GM04504 (cell line): Measurements from ENCODE around the gene DLK2.

Experiments used
- DNase-seq: peaks from one replicate; pipeline ENCODE4 v3.0.0-alpha.2; 2012; ENCODE audit warnings: low read depth

DLK2 gene

DNA sequence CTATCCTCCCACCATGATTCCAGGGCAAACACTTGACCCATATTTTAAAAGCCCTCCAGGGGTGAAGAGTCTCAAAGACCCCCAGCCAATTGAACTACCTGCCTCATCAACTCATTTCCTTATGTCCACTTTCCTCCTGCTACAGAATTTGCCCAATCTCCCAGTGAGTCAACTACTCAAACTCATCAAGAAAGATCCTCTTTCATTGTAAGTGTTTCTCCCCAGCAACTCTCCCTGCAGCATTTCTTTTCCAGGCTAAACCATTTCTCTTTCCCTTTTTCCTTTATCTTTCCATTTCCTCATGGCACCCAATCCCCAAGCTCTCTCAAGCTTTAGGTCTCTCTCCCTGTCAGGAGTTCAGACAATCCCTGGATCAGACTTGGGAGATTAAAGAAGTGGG, 1.5 kb downstream of the DLK2 start:
- no peak for DNase-seq

DNA sequence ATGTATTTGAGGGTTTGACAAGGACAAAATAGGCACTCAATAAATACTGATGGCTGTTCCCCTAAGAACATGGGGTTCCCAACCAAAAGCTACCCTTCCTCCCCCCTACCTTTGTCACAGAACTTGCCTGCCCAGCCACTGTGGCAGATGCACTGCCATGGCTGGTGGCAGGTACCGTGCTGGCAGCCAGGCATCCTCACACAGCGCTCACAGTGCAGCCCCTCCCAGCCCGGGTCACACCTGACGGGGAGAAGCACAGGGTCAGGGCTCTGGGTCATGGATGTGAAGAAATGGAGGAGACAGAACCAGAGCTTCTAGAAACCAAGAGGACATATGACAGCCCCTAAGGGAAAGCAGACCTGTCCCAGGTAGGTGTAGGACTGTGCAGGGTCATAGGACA, 2.5 kb downstream of the DLK2 start:
- no peak for DNase-seq

DNA sequence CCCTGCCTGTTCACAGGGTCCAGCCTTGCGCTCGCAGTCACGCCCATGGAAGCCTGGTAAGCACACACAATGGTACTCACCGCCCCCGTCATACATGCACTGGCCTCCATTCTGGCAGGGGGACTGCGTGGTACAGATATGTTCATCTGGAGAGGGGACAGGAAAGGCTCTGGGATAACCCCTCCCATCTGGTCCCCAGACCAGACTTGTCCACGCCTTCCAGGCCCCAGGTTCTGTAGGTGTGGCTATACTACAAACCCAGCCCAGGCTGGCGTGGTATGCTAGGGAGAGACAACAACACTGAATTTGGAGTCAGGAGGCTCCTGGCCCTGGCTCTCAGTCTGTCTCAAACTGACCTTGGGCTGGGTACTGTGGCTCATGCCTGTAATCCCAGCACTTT, 3.4 kb downstream of the DLK2 start:
- no peak for DNase-seq

DNA sequence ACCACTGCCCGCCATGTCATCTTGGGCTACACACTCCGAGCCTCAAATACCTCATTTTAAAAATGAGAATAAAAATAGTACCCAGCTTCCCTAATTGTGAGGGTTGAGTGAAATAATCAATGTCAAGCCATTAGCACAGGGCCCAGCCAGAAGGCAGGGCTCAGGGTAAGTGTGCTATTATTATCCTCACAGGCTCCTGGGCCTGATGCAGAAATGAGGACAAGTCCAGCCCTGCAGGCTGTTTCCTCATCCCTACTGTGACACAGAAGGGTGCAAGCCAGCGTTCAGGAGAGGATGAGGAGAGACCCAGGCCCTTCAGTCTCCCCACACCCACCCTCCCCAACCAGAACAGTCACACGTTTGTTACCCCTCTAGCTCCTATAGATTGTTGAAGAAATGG, 4.0 kb downstream of the DLK2 start:
- no peak for DNase-seq

DNA sequence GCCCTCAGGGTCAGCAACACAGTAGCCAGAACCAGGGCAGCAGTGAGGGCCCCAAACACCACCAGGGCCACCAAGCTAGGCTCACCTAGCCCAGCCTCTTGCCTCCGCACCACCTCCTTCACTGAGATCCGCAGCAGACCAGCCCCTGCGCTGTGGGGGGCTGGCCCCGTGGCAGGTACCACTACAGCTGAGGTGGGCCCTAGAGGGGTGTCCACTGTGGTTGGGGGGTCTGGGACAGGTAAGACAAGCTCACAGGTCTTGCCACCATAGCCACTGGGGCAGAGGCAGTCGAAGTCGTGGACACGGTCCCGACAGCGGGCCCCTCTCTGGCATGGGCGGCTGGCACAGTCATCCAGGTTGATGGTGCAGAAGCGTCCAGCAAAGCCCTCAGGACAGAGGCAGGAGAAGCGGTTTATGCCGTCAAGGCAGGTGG, 4.6 kb downstream of the DLK2 start:
- no peak for DNase-seq

DNA sequence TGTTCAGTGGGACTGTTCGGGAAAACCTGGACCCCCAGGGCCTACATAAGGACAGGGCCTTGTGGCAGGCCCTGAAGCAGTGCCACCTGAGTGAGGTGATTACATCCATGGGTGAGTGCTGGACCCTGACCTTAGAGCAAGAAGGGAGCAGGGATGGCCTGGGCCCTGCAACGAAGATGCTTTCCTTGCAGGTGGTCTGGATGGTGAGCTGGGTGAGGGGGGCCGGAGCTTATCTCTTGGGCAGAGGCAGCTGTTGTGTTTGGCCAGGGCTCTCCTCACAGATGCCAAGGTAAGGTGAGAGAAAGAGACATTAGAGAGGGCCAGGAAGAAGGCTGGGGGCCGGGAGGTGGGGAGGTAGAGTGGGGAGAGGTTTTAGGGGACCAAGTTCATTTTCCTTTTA, 6.4 kb downstream of the DLK2 start:
- no peak for DNase-seq

DNA sequence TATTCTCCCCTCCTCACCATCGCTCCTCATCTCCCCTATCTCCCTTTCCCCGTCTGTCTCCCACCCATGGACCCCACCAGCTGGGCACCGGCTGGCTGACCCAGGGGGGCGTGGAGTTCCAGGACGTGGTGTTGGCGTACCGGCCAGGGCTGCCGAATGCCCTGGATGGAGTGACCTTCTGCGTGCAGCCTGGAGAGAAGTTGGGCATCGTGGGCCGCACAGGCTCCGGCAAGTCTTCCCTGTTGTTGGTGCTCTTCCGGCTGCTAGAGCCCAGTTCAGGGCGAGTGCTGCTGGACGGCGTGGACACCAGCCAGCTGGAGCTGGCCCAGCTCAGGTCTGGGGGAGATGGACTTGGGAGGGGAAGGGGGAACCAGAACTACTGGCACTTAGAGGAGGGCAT, 7.7 kb downstream of the DLK2 start:
- DNase-seq: no peak

DNA sequence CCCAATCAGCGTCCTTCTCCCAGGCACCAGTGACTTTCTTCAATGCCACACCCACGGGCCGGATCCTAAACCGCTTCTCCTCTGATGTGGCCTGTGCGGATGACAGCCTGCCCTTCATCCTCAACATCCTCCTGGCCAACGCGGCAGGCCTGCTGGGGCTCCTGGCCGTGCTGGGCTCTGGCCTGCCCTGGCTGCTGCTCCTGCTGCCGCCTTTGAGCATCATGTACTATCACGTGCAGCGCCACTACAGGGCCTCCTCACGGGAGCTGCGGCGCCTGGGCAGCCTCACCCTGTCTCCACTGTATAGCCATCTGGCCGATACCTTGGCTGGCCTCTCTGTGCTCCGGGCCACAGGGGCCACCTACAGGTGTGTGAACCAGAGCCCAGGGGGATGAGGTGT, 9.8 kb downstream of the DLK2 start:
- DNase-seq: no peak

DNA sequence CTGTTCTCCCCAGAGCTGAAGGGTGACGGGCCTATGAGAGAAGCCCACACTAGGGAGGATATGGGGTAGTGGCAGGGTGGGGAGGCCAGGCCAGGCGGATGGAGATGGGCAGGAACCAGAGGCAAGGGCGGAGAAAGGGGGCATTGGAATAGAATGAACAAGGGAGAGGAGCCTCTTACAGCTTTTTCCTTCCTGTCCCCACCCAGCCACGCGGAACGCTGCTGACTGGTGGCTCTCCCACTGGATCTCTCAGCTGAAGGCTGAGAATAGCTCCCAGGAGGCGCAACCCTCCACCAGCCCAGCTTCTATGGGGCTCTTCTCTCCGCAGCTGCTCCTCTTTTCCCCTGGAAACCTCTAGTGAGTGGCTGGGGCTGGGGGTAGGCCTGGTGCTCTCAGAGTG, 10.8 kb downstream of the DLK2 start:
- DNase-seq: no peak

DNA sequence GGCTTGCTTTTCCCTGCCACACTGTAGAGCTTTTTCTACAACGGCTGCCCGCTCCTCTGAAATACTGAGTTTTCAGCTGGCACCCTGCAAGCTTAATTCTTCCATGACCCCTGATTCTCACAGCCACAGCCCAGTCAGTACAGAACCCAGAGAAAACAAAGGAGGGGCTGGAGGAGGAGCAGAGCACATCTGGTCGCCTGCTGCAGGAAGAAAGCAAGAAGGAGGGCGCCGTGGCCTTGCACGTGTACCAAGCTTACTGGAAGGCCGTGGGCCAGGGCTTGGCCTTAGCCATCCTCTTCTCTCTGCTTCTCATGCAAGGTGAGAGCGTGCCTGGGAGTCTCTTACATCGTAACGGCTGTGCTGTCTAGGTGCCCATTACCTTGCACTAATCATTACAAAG, 11.3 kb downstream of the DLK2 start:
- DNase-seq: no peak

DNA sequence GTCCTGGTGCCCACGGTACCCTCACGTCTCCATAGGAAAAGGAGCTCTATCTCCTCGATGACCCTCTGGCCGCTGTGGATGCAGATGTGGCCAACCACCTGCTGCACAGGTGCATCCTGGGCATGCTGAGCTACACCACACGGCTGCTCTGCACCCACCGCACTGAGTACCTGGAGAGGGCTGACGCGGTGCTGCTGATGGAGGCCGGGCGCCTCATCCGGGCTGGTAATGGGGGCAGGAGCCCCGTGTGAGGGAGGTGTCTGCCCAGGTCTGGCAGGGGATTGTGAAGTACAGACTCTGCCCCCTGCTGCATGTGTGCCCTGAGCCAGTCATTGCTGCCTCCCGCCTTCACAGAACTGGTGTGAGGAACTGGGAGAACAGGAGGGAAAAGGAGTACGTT, 12.4 kb downstream of the DLK2 start:
- DNase-seq: no peak

DNA sequence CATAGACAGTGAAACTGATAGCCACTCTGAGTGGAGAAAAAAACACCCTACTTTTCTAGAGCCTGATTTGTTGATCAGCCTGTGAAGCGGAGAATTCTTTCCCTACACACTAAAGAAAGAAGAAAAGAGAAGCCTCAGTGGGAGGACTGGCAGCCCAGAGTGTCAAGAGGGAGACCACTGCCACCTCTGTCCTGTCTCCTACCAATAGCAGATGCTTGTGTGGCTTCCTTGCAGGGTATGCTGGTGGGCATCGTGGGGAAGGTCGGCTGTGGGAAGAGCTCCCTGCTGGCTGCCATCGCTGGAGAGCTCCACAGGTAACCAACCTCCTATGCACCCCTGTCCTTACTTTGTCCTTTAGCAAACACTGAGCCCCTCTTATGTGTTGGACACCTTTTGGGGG, 17.6 kb downstream of the DLK2 start:
- DNase-seq: no peak

DNA sequence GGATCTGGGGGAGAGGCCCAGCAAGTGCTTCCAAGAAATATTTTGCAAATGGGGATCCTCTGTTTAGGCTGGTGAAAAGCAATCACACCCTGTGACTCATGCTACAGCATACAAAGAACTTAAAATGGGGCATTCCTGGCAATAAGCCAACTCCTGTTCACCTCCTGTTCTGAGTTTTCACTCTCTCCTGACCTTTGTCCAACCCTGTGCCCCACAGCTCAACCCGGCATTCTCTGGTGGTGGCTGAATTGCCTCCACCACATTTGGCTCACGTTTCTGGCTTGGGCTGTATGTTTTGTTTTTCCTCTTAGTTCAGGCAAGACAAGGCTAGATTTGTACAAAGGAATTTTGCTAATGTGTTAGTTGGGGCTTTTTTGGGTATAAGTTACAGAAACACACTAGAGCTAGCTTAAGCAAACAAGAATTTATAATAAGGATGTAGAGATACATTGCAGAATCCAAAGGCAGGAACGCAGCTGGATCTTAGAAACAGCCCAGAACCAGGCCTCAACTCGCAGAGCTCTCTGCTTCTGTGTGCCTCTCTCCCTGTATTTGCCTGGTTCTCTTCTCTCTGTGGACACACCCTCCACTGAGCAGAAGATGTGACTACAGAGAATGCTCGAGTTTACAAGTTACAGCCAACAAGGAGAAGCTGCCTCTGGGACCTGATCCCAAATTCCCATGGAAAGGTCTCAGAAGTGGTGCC, 18.6 kb downstream of the DLK2 start:
- DNase-seq: peak; percentile 59

DNA sequence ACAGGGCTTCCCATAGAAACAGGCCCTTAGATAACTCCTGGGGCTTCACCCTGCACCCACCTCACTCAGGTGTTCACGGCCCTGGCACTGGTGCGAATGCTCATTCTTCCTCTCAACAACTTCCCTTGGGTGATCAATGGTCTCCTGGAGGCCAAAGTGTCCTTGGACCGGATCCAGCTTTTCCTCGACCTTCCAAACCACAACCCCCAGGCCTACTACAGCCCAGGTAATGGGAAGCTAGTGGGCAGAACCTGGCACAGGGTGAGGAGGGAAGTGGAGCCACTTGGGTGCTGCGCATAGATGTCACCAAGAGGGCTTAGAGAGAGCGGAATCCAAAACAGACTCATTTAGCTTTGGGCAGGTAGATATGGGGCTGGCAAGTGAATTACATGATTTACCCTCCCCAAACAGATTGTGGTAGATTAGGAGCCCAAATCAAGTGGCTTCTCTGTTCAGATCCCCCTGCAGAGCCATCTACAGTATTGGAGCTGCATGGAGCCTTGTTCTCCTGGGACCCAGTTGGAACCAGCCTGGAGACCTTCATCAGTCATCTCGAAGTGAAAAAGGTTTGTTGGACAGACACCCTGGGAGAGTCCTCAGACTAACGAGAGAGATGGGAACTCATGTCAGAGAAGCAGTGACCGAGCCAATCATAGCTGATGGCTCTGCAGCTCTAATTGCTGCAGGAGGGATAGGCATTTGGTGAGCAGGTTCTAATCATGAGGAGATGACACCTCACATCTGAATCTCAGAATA, 19.5 kb downstream of the DLK2 start:
- DNase-seq: no peak

DNA sequence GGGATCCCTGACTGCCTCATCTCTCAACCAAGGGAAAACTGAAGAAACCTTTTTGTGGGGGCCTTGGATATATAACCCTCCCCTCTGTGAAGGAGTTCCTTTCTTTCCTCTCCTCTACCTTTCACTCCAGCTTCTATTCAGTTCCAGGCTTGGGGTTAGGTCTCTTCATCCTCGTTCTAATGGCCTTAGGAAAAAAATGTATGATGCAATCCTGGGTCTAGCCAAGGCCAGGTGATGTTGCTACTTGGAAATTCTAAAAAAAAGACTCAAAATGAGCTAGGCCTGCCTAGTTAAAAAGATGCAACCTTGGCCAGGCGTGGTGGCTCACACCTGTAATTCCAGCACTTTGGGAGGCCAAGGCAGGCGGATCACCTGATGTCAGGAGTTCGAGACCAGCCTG, 20.4 kb downstream of the DLK2 start:
- DNase-seq: no peak

DNA sequence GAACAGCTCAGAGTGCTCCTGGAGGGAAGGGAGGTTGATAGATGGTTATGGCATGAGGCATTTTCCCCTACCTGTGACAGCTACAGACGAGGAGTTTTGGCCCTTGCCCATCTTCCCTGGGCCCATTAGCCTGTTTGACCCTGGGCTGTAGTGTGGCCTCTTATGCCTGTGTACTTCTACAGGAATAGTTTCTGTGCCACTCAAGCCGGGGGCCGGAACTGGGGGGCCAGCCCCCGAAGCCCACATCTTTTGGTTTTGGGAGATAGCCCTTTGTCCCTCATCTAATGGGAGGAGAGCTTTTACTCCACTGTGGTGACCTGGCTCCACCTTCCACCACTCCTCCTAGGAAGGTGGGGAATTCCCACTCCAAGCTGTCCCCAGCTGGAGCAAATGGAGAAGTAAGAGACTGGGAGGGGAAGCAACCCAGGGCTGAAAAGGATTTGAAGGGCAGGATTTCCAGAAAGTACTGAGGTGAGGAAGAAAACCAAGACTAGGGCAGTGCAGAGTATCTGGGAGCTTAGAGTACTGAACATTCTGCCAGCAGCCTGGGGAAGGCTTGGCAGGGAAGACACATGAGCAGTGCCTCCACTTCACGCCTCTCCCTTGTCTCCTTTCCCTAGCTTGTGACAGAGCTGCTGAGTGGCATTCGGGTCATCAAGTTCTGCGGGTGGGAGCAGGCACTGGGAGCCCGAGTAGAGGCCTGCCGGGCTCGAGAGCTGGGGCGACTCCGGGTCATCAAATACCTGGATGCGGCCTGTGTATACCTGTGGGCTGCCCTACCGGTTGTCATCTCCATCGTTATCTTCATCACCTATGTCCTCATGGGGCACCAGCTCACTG, 21.1 kb downstream of the DLK2 start:
- no peak for DNase-seq

DNA sequence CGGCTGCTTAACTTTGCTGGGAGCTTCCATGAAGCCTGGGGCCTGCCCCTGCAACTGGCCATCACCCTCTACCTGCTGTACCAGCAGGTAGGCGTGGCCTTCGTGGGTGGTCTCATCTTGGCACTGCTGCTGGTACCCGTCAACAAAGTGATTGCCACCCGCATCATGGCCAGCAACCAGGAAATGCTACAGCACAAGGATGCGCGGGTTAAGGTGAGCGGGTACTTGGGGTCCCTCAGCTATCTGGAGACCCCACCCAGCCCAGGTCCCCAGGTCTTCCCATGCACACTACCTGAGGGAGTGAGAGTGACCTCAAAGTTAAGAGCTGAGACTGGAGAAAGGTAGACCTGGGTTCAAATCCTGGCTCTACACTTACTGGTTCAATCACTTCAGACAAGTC, 22.2 kb downstream of the DLK2 start:
- no peak for DNase-seq

DNA sequence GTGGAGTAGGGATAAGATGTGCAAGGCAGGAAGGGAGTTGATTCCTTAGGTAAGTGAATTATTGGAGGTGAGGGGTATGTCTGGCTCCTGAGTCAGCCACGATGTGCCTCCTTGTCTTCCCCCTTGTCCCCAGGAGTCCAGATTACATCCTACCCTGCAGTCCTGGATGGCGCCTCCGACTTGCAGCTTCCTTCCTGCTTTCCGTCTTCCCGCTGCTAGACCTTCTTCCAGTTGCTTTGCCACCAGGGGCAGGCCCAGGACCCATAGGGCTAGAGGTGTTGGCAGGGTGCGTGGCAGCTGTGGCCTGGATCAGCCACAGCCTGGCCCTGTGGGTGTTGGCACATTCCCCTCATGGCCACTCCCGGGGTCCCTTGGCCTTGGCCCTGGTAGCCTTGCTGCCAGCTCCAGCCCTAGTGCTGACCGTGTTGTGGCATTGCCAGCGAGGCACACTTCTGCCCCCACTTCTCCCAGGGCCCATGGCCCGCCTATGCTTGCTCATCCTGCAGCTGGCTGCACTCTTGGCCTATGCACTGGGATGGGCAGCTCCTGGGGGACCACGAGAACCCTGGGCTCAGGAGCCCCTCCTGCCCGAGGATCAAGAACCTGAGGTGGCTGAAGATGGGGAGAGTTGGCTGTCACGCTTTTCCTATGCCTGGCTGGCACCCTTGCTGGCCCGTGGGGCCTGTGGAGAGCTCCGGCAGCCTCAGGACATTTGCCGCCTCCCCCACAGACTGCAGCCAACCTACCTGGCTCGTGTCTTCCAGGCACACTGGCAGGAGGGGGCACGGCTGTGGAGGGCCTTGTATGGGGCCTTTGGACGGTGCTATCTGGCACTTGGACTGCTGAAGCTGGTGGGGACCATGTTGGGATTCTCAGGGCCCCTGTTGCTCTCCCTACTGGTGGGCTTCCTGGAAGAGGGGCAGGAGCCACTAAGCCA, 23.1 kb downstream of the DLK2 start:
- DNase-seq: no peak

DNA sequence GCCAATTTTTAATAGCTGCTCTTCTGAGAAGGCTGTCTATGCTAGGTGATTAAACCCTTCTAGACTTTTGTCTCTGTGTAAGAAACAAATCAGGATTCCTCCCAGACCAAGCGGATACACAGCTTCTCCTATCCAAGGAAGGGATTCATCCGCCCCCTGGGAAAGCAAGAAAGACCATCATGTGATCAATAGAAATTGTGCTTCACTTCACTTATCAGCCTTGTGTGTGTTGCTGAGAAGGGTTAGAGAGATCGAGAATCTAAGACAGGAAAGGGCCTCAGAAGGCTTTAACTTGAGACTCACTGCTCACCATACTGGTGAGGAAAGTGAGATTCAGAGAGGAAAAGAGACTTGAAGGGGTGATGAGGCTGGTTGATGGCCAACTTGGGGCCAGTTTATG, 26.5 kb downstream of the DLK2 start:
- no peak for DNase-seq

DNA sequence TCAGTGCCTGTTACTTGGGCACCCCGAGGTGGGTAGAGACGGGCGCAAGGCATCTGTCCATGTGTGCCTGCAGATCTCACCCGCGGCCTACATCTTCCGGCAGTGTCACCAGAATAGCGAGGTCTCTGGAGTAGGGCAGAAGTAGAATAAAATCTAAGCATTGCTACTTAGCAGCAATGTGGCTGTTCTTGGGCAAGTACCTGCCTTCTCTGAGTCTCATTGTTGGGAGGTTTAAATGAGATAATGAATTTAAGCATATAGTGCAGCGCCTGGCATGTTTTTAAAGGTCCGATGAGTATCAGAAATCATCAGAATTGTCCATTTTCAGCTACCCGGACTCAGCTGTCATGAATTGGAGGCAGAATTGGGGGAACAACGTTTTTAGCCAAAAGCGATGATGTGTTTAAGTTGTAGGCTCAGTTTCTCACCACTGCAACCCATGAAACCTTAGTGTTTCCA, 27.2 kb downstream of the DLK2 start:
- DNase-seq: no peak

DNA sequence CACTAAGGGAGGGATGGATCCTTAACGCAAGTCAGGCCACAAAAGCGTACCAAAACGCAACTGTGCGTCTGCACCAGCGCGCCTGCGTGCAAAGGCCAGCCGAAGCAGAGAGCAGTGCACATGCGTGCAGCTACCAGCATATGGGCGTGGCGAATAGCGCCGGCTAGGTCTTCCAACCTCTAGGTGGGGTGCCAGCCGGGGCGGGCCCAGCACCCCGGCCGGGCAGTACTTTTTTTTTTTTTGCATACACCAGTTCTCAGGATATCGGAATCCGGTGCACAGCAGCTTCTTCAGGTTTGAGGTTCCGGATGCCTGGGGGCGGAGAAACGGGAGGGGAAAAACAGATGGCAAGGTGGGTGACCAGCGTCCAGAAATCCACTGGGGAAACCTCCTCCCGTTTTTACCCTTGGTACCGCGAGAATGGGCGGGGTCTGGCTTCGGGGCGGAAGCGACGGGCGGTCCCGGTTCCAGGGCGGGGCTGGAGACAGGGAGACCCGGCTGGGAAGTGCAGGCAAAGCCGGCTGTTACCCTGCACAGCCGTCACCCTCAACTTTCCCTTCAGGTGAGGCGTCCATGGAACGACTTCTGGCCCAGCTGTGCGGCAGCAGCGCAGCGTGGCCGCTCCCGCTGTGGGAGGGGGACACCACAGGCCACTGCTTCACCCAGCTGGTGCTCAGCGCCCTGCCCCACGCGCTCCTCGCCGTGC, 27.8 kb downstream of the DLK2 start, which contains the start of gene ABCC10:
ABCC10 (plus strand) TSS at position 136 of the 706 bp plus-strand sequence; CDS start at position 574, 438 bp downstream.
- DNase-seq: peak; percentile 87
